DOHH2 (cell line): Measurements from ENCODE around the gene COLQ.
A peak's percentile ranks its signal among the peaks of the same experiment; 100 is the strongest.

Experiments
- H3F3A ChIP-seq: fragments of 200-600 bp; sonication (generic), shearing (Covaris generic); 2 replicates; pipeline ENCODE4 v1.6.0; 2016; ENCODE audit warnings: antibody characterized with exemption, mild to moderate bottlenecking; ENCODE audit not compliant: control insufficient read depth, insufficient read depth
- H3K27ac ChIP-seq: fragments of 200-600 bp; sonication (generic); 2 replicates; pipeline ENCODE4 v1.5.1; 2014; ENCODE audit warnings: low read depth, mild to moderate bottlenecking, low read length, moderate library complexity
- H3K27me3 ChIP-seq: fragments of 200-600 bp; sonication (generic); 2 replicates; pipeline ENCODE4 v1.6.1; 2014; ENCODE audit warnings: mild to moderate bottlenecking, low read length, mixed read lengths; ENCODE audit not compliant: control insufficient read depth
- H3K36me3 ChIP-seq: fragments of 200-600 bp; sonication (generic); 2 replicates; pipeline ENCODE4 v1.6.1; 2014; ENCODE audit warnings: mild to moderate bottlenecking, low read length, moderate library complexity, mixed read lengths; ENCODE audit not compliant: control insufficient read depth
- H3K4me1 ChIP-seq: fragments of 200-600 bp; sonication (generic); 2 replicates; pipeline ENCODE4 v1.6.1; 2014; ENCODE audit warnings: mild to moderate bottlenecking, low read length, mixed read lengths; ENCODE audit not compliant: control insufficient read depth
- H3K4me2 ChIP-seq: fragments of 200-600 bp; sonication (generic); 2 replicates; pipeline ENCODE4 v1.6.0; 2014; ENCODE audit warnings: mild to moderate bottlenecking, low read length, moderate library complexity
- H3K4me3 ChIP-seq: fragments of 200-600 bp; sonication (generic); 2 replicates; pipeline ENCODE4 v1.5.1; 2014; ENCODE audit warnings: mild to moderate bottlenecking, low read length, mixed read lengths
- H3K79me2 ChIP-seq: fragments of 200-600 bp; sonication (generic); 2 replicates; pipeline ENCODE4 v1.6.1; 2014; ENCODE audit warnings: mild to moderate bottlenecking, low read length, mixed read lengths; ENCODE audit not compliant: control insufficient read depth
- H3K9me2 ChIP-seq: fragments of 200-600 bp; sonication (generic); replicated peaks from 2 replicates; pipeline ENCODE4 v1.6.1; 2014; ENCODE audit warnings: mild to moderate bottlenecking, low read length, mixed read lengths; ENCODE audit not compliant: control insufficient read depth
- H3K9me3 ChIP-seq: fragments of 200-600 bp; sonication (generic); 2 replicates; pipeline ENCODE4 v1.6.1; 2014; ENCODE audit warnings: antibody characterized with exemption, low read length, mixed read lengths; ENCODE audit not compliant: control insufficient read depth, insufficient read depth
- H4K20me1 ChIP-seq: fragments of 200-600 bp; sonication (generic); 2 replicates; pipeline ENCODE4 v1.6.0; 2014; ENCODE audit warnings: low read depth, mild to moderate bottlenecking, antibody characterized with exemption, low read length, moderate library complexity; ENCODE audit not compliant: control insufficient read depth, insufficient read depth
- CTCF ChIP-seq: fragments of 200-600 bp; sonication (generic); IDR thresholded peaks from one replicate; pipeline ENCODE4 v1.5.1; 2014; ENCODE audit warnings: antibody characterized with exemption, mild to moderate bottlenecking, low read depth, low read length; ENCODE audit not compliant: poor library complexity, severe bottlenecking
- EZH2phosphoT487 ChIP-seq: fragments of 200-600 bp; sonication (generic); IDR thresholded peaks from 2 replicates; pipeline ENCODE4 v1.6.1; 2017; ENCODE audit warnings: borderline replicate concordance, mild to moderate bottlenecking, antibody characterized with exemption, low read length, moderate library complexity, mixed read lengths

COLQ gene

GRCh38 chr3:15409774-15410173 lies 111.7 kb downstream of the COLQ start:
- H3K27me3 ChIP-seq, result no peaks in the 10 kb centered on the region
- H3K4me3 ChIP-seq, result no peak overlapping the region
- H3K4me1 ChIP-seq, result peaks cover 8% of the 10 kb centered on the region
- no peaks in the 10 kb centered on the region for H3K9me2 ChIP-seq
- TF ChIP-seq EZH2phosphoT487 (no peak), CTCF (no peak)
- H3K79me2 ChIP-seq, result no peaks in the 10 kb centered on the region
- no peak overlapping the region for H3K27ac ChIP-seq
- H3F3A ChIP-seq, result 0 out of 2 replicates have a peak, but pooled peaks cover 3% of the 10 kb centered on the region
- peaks cover 33% of the 10 kb centered on the region for H3K36me3 ChIP-seq
- H4K20me1 ChIP-seq, result no peaks in the 10 kb centered on the region
- H3K4me2 ChIP-seq, result no peak overlapping the region
- no peaks in the 10 kb centered on the region for H3K9me3 ChIP-seq

GRCh38 chr3:15409239-15409638 lies 112.3 kb downstream of the COLQ start:
- H3K79me2 ChIP-seq, result no peaks in the 10 kb centered on the region
- no peak overlapping the region for H3K27ac ChIP-seq
- H4K20me1 ChIP-seq, result no peaks in the 10 kb centered on the region
- no peaks in the 10 kb centered on the region for H3K9me2 ChIP-seq
- H3K4me2 ChIP-seq, result no peak overlapping the region
- H3K4me3 ChIP-seq, result no peak overlapping the region
- peaks cover 29% of the 10 kb centered on the region for H3K36me3 ChIP-seq
- no peaks in the 10 kb centered on the region for H3K27me3 ChIP-seq
- 0 out of 2 replicates have a peak, but pooled peaks cover 6% of the 10 kb centered on the region for H3F3A ChIP-seq
- no peaks in the 10 kb centered on the region for H3K9me3 ChIP-seq
- peaks cover 10% of the 10 kb centered on the region for H3K4me1 ChIP-seq
- TF ChIP-seq EZH2phosphoT487 (no peak), CTCF (no peak)

GRCh38 chr3:15405448-15406050 lies 116.0 kb downstream of the COLQ start:
- TF ChIP-seq EZH2phosphoT487 (no peak), CTCF (peak; percentile 74)
- H3K79me2 ChIP-seq, result no peaks in the 10 kb centered on the region
- peaks cover 13% of the 10 kb centered on the region for H3K4me1 ChIP-seq
- no peaks in the 10 kb centered on the region for H3K9me2 ChIP-seq
- peaks cover 6% of the 10 kb centered on the region; the same call in 1 of the 2 replicates for H3F3A ChIP-seq
- no peaks in the 10 kb centered on the region for H3K9me3 ChIP-seq
- no peak overlapping the region for H3K27ac ChIP-seq
- H3K4me2 ChIP-seq, result no peak overlapping the region
- H3K27me3 ChIP-seq, result no peaks in the 10 kb centered on the region
- H3K4me3 ChIP-seq, result no peak overlapping the region
- H4K20me1 ChIP-seq, result no peaks in the 10 kb centered on the region
- peaks cover 9% of the 10 kb centered on the region for H3K36me3 ChIP-seq
